Umbilical cord (tissue), 2 donors: ENCODE results near the gene OR5W2. TPM values are rescaled to one million over a fixed set of nuclear protein-coding genes. Genes with fewer than 3 reads are reported as not detected.
"Not testable (repeated sequence)": the region's sequence is repeated elsewhere in the genome, so short reads cannot be mapped to it uniquely, and the experiment has no call there.

Experiments
- DNase-seq: peaks from one replicate; pipeline ENCODE4 v3.0.0-alpha.2; 2015; ENCODE audit warnings: low spot score
- total RNA-seq: library from RNA; depleted of rRNA; stranded (reverse); fragments of >200 nt; gene quantifications from one replicate; pipeline ENCODE4 v1.2.3, GENCODE V29; 2014; ENCODE audit warnings: low replicate concordance; ENCODE audit not compliant: insufficient read depth

Gene OR5W2
- 2.9 TPM for total RNA-seq

DNA sequence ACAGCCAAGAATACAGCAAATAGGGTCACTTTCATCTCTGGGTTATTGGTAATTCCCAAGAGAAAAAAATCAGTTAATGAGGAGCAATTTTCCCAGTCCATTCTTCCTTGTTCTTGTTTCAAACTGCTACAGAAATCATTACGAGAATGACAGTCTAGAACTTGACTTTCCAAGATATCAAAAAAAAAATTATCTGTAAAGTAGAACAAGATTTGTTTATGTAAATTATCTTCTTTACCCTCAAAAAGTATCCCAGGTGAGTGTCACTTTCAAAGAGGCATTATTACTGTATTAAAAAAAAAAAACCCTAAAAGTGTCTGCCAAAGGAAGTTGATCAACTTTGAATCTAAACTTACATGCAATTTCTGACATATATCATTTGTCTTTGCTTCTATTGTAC is at the start of gene OR5W2:
OR5W2 (minus strand) TSS at position 101 of the 400 bp plus-strand sequence; CDS start at position 101, 0 bp downstream.
- DNase-seq: no peak

DNA sequence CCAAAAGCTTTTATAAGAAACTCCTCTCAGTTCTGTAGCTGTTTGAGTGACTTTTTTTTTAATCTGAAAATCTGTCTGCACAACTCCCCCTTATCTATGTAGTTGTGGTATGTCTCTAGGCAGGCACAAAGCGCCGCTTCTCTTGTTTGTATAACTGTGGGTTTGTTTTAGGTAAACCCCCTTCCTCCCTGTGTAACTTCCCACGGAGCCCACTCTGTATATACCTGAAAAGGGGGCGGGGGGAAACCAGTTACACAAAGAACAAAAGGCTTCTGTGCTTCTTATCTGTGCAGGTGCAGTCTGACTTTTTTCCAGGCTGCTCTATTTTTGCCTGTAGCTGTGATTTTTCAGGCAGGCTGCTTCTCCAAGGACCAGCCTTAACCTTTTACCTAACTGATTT is 42.1 kb upstream of the OR5W2 start:
- DNase-seq: no peak

GRCh38 chr11:55949330-55949729 is 34.9 kb upstream of the OR5W2 start:
- DNase-seq: no peak

DNA sequence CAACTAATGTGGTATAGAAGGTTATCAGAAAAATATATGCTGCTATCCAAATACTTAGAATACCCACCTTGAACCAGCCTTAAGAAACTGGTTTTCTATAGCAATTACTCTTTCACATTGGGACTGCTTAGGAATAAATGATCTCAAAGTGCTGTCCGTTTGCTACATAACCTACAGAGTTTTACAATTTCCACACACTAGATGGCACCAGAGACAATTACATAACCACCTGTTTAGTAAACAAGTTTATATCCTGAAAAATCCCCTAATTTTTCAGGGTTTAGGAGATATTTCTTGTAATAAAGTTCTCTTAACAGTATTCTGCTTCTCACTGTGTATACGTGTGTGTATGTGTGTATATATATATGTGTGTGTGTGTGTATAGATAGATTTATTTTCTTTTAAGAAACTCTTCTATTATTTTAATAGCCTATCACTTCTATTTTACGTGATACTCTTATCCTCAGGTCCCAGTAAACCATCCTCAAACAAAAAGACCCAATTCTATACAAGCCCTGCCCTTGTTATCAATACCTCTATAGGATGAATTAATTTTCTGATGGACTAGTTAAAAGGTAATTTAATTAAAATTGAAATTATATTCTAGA is 28.5 kb upstream of the OR5W2 start:
- peak; percentile 34 for DNase-seq

DNA sequence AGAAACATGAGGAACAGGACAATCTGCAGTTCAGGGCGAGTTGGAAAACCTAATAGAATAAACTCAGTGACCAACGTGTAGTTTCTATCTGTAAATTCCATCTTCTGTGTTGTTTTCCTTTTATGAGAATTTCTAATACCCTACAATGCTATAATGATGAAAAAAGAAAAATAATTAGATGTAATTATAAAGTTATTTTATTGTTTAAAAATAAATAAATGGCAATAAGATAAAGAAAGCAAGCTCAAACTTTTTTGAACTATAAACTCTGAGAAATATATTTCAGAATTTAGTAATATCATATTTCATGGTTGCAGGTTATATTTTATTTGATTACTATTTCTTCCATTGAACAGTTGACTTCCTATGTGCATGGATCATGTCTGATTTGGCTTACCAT is 21.9 kb upstream of the OR5W2 start, which contains the start of gene OR5I1:
OR5I1 (minus strand) TSS at position 101 of the 400 bp plus-strand sequence; CDS start at position 101, 0 bp downstream.
- no peak for DNase-seq

GRCh38 chr11:55920537-55920936 is 6.2 kb upstream of the OR5W2 start:
- DNase-seq: no peak

DNA sequence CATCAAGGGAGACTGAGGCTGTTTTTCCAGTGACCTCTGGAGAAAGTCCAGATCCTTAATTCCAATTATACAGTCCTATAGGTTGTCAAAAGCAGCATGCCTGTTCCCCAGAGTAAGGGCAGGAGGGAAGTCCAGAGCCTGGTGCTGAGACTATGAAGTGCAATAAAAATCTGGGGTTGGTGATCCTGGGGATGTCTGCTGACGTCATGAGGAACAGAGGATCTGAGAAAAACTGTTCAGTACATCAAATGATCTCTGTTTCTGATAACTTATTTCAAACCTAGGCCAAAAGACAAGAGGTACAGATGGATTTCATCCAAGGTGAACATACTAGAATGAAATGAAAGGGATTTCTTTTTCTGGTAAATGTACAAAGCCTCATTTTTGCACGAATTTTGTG is 12.1 kb downstream of the OR5W2 start:
- no peak for DNase-seq

DNA sequence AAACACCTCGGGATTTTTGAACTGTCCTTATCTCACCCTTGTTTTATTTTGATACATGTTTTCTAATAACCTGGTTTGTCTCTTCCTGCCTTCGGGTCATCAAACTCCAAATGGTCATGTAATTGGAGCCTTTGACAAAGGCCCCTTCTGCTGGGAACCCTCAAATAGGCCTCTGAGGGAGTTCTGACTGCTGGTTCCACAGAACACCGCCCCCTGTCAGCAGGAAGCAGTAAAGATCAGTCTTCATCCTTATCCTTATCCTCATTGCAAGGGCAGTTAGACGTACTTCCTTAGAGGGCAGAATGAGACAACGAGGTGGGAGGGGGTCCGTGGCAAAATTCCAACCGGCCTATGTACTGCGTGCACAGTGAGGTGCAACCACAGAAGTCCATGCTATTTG is 19.2 kb downstream of the OR5W2 start:
- DNase-seq: no peak

- not testable (repeated sequence) for DNase-seq
Measured at GRCh38 chr11:55885481-55885880, 28.9 kb downstream of the OR5W2 start.

GRCh38 chr11:55884995-55885394 is 29.4 kb downstream of the OR5W2 start:
- not testable (repeated sequence) for DNase-seq

- not testable (repeated sequence) for DNase-seq
Measured at GRCh38 chr11:55882997-55883396, 31.4 kb downstream of the OR5W2 start, which contains the start of gene TRIM51. Gene TRIM51, plus strand, starts transcription at chr11:55883297. Its CDS starts 2,132 bp downstream, at chr11:55885429.

GRCh38 chr11:55873146-55873545 is 41.2 kb downstream of the OR5W2 start:
- DNase-seq: not testable (repeated sequence)

GRCh38 chr11:55872731-55873130 is 41.7 kb downstream of the OR5W2 start:
- DNase-seq: not testable (repeated sequence)

DNA sequence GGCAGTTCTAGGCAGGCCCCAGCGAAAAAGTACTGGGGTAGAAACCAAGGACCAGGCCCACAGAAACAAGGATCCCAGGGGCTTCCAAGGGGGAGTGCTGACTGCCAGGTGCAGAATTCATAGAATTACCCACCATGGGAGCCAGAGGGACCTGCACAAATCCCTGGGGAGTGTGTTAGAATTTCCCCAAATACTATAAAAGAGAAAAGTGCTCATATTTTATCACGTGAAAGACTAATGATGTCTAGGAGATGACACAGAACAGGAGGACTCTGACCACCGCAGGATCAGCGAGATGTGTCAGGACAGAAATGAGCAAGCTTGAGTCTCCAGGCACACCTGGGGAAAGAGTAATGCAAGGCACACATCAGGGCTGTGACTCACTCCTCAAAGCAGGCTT is 47.0 kb downstream of the OR5W2 start:
- DNase-seq: not testable (repeated sequence)

Other genes starting within 250 kb of the OR5W2 start
- gene OR5D13, start 141.1 kb downstream of the OR5W2 start, total RNA-seq: 9.9 TPM
- 1.9 TPM for gene OR5D14, start 119.0 kb downstream of the OR5W2 start, total RNA-seq
- gene OR5L1, start 103.2 kb downstream of the OR5W2 start, total RNA-seq: 1.7 TPM
- gene OR5D18, start 95.0 kb downstream of the OR5W2 start, total RNA-seq: 2.2 TPM
- gene OR5L2, start 87.4 kb downstream of the OR5W2 start, total RNA-seq: 0.72 TPM
- gene OR5D16, start 75.8 kb downstream of the OR5W2 start, total RNA-seq: 1.4 TPM
- gene TRIM51, start 31.3 kb downstream of the OR5W2 start, total RNA-seq: not detected
- gene OR5I1, start 21.8 kb upstream of the OR5W2 start, total RNA-seq: 2.9 TPM
- 3.4 TPM for gene OR10AG1, start 55.4 kb upstream of the OR5W2 start, total RNA-seq
- 1.4 TPM for gene OR5F1, start 80.0 kb upstream of the OR5W2 start, total RNA-seq
- gene OR5AS1, start 113.1 kb upstream of the OR5W2 start, total RNA-seq: 6.3 TPM
- not detected for gene OR8I2, start 178.7 kb upstream of the OR5W2 start, total RNA-seq
- 3.9 TPM for gene OR8H2, start 189.1 kb upstream of the OR5W2 start, total RNA-seq
- 2.2 TPM for gene OR8H3, start 207.8 kb upstream of the OR5W2 start, total RNA-seq
- gene OR8J3, start 225.6 kb upstream of the OR5W2 start, total RNA-seq: 2.9 TPM
- 6.0 TPM for gene OR8K5, start 245.7 kb upstream of the OR5W2 start, total RNA-seq